KMS-11 (cell line): ENCODE measurements around the gene FCN2.

ENCODE experiments used
- H2AFZ ChIP-seq: fragments of 200-600 bp; sonication (generic); 2 replicates; pipeline ENCODE4 v1.6.1; 2016; ENCODE audit warnings: antibody characterized with exemption, mixed run types, low read depth
- H3K27ac ChIP-seq: fragments of 200-600 bp; sonication (generic); 2 replicates; pipeline ENCODE4 v1.6.1; 2016; ENCODE audit warnings: mild to moderate bottlenecking, mixed run types
- H3K27me3 ChIP-seq: fragments of 200-600 bp; sonication (generic); 2 replicates; pipeline ENCODE4 v1.6.1; 2017; ENCODE audit warnings: mild to moderate bottlenecking, low read depth, mixed run types, moderate library complexity; ENCODE audit not compliant: insufficient read depth
- H3K36me3 ChIP-seq: fragments of 200-600 bp; sonication (generic); 2 replicates; pipeline ENCODE4 v1.6.1; 2017; ENCODE audit warnings: mild to moderate bottlenecking, mixed run types; ENCODE audit not compliant: insufficient read depth
- H3K4me1 ChIP-seq: fragments of 200-600 bp; sonication (generic); 2 replicates; pipeline ENCODE4 v1.6.1; 2016; ENCODE audit warnings: mild to moderate bottlenecking, low read depth, mixed run types; ENCODE audit not compliant: poor library complexity, severe bottlenecking
- H3K4me2 ChIP-seq: fragments of 200-600 bp; sonication (generic); 2 replicates; pipeline ENCODE4 v1.7.0; 2016; ENCODE audit warnings: mild to moderate bottlenecking, mixed run types
- H3K4me3 ChIP-seq: fragments of 200-600 bp; sonication (generic); IDR thresholded peaks from 2 replicates; pipeline ENCODE4 v1.6.1; 2017; ENCODE audit warnings: low read depth, low read length, mixed read lengths; ENCODE audit not compliant: insufficient read depth
- H3K79me2 ChIP-seq: fragments of 200-600 bp; sonication (generic); 2 replicates; pipeline ENCODE4 v1.6.1; 2016; ENCODE audit warnings: low read depth, mixed run types; ENCODE audit not compliant: insufficient read depth
- H3K9ac ChIP-seq: fragments of 200-600 bp; sonication (generic); 2 replicates; pipeline ENCODE4 v1.6.1; 2016; ENCODE audit warnings: mild to moderate bottlenecking, mixed run types
- H4K20me1 ChIP-seq: fragments of 200-600 bp; sonication (generic); 2 replicates; pipeline ENCODE4 v1.6.1; 2016; ENCODE audit warnings: mild to moderate bottlenecking, mixed run types; ENCODE audit not compliant: insufficient read depth
- TF ChIP-seq, protein P1 (sequence below): fragments of 200-600 bp; sonication (generic); conservative IDR thresholded peaks from 2 replicates; pipeline ENCODE4 v1.6.1; 2017; ENCODE audit warnings: low read depth, mild to moderate bottlenecking, antibody characterized with exemption, low read length, moderate library complexity, mixed read lengths

FCN2 gene

DNA sequence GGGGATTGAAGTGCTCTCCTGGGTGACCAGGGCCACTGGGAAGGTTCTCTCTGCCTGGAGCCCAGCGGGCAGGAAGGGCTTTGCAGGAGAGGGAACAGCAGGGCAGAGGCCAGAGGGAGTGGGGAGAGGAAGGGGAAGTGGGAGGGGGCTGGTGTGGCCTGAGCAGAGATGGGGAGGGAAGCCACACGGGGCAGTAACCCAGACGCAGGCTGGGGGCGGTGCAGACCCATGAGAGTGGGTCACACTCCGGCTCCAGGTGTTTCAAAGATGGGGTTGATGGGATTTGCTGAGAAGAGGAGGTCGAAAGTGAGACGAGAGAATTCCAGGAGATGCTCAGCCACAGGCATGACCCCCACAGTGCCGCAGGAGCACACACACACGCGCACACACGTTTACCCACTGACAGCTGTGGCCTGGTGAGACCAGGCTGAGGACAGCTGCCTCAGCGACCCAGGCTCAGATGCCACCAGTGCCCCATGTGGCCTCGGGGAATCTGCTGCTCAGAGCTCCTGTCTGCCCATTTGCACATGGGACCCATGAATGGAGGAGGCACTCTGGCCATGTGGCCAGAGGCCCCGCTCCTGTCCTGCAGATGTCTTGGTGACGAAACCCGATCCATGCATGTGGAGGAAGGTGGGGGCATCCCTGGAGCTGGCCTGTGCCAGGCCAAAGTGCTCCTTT lies 32.7 kb upstream of the FCN2 start:
- Histone ChIP-seq H2AFZ (no peak overlapping the region), H3K4me2 (no peak overlapping the region), H4K20me1 (no peaks in the 10 kb centered on the region), H3K27me3 (peaks cover 22% of the 10 kb centered on the region; the same call in 1 of the 2 replicates), H3K4me3 (no peak overlapping the region), H3K9ac (no peak overlapping the region), H3K79me2 (no peaks in the 10 kb centered on the region), H3K36me3 (no peaks in the 10 kb centered on the region), H3K27ac (no peak overlapping the region), H3K4me1 (no peaks in the 10 kb centered on the region)
- TF ChIP-seq, protein P1, sequence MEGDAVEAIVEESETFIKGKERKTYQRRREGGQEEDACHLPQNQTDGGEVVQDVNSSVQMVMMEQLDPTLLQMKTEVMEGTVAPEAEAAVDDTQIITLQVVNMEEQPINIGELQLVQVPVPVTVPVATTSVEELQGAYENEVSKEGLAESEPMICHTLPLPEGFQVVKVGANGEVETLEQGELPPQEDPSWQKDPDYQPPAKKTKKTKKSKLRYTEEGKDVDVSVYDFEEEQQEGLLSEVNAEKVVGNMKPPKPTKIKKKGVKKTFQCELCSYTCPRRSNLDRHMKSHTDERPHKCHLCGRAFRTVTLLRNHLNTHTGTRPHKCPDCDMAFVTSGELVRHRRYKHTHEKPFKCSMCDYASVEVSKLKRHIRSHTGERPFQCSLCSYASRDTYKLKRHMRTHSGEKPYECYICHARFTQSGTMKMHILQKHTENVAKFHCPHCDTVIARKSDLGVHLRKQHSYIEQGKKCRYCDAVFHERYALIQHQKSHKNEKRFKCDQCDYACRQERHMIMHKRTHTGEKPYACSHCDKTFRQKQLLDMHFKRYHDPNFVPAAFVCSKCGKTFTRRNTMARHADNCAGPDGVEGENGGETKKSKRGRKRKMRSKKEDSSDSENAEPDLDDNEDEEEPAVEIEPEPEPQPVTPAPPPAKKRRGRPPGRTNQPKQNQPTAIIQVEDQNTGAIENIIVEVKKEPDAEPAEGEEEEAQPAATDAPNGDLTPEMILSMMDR, result no peak

- H4K20me1 ChIP-seq, result no peaks in the 10 kb centered on the region
- H3K4me2 ChIP-seq, result no peak overlapping the region
- H3K79me2 ChIP-seq, result no peaks in the 10 kb centered on the region
- peaks cover 17% of the 10 kb centered on the region; the same call in 1 of the 2 replicates for H3K27me3 ChIP-seq
- H3K4me3 ChIP-seq, result no peak overlapping the region
- H3K4me1 ChIP-seq, result no peaks in the 10 kb centered on the region
- no peak overlapping the region for H3K27ac ChIP-seq
- TF ChIP-seq, protein P1, result no peak
- H3K36me3 ChIP-seq, result no peaks in the 10 kb centered on the region
- no peak overlapping the region for H2AFZ ChIP-seq
- no peak overlapping the region for H3K9ac ChIP-seq
These were observed 32.1 kb upstream of the FCN2 start for GRCh38 chr9:134848504-134848903.

DNA sequence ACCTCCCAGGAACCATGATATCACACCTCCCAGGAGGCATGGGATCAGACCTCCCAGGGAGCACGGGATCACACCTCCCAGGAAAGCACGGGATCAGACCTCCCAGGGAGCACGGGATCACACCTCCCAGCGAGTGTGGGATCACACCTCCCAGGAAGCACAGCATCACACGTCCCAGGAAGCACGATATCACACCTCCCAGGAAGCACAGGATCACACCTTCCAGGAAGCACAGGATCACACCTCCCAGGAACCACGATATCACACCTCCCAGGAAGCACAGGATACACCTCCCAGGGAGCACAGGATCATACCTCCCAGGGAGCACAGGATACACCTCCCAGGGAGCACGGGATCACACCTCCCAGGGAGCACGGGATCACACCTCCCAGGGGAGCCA lies 30.0 kb upstream of the FCN2 start:
- no peak overlapping the region for H3K4me3 ChIP-seq
- H3K27ac ChIP-seq, result no peak overlapping the region
- no peak overlapping the region for H2AFZ ChIP-seq
- H3K4me2 ChIP-seq, result no peak overlapping the region
- TF ChIP-seq, protein P1, result no peak
- peaks cover under 1% of the 10 kb centered on the region; the same call in 1 of the 2 replicates for H3K27me3 ChIP-seq
- no peaks in the 10 kb centered on the region for H3K79me2 ChIP-seq
- H3K36me3 ChIP-seq, result no peaks in the 10 kb centered on the region
- H3K4me1 ChIP-seq, result no peaks in the 10 kb centered on the region
- H3K9ac ChIP-seq, result no peak overlapping the region
- no peaks in the 10 kb centered on the region for H4K20me1 ChIP-seq

- Histone ChIP-seq H3K4me1 (no peaks in the 10 kb centered on the region), H2AFZ (no peak overlapping the region), H3K4me2 (no peak overlapping the region), H3K27me3 (no peaks in the 10 kb centered on the region; the same call in 1 of the 2 replicates), H3K79me2 (no peaks in the 10 kb centered on the region), H3K36me3 (no peaks in the 10 kb centered on the region), H3K4me3 (no peak overlapping the region), H3K9ac (no peak overlapping the region), H4K20me1 (no peaks in the 10 kb centered on the region), H3K27ac (no peak overlapping the region)
- TF ChIP-seq, protein P1, result no peak
These were observed 29.6 kb upstream of the FCN2 start for GRCh38 chr9:134851020-134851419.
